GM12878 (cell line): Measurements from ENCODE around the gene ATP6V1G3. TPM values are rescaled to one million over a fixed set of nuclear protein-coding genes. Genes with fewer than 3 reads are reported as not detected.
"Not testable (repeated sequence)": the region's sequence is repeated elsewhere in the genome, so short reads cannot be mapped to it uniquely, and the experiment has no call there.

Experiments used
- ATAC-seq: fragments of 200-7000 bp; cut with Tn5 transposase; 3 replicates; pipeline ENCODE4 v1.9.1; 2020; ENCODE audit warnings: mild to moderate bottlenecking, moderate library complexity
- BruUV-seq: library from RNA; stranded (reverse); fragments of 400-500 nt; replicated peaks from 2 replicates; lab custom pipeline; 2021; lab: Mats Ljungman, UMichigan
- CTCF ChIA-PET: fragments of 300-600 bp; sonication (Branson Sonifier 250); formaldehyde crosslinking; extraction: SDS; loops from one replicate; lab custom pipeline; 2021; ENCODE audit warnings: inconsistent platforms; lab: Yijun Ruan, JAX
- POLR2A ChIA-PET: fragments of 350-600 bp; formaldehyde crosslinking; extraction: SDS; loops from one replicate; lab custom pipeline; 2021; ENCODE audit warnings: inconsistent platforms; lab: Charles Lee
- RAD21 ChIA-PET: fragments of 300-600 bp; sonication (Branson Sonifier 250); formaldehyde crosslinking; loops from one replicate; lab custom pipeline; 2023; ENCODE audit warnings: antibody characterized with exemption; ENCODE audit not compliant: unreplicated experiment; lab: Charles Lee
- SMC1A ChIA-PET: fragments of 300-600 bp; sonication (Branson Sonifier 250); formaldehyde crosslinking; loops from one replicate; lab custom pipeline; 2023; ENCODE audit not compliant: unreplicated experiment, uncharacterized antibody; lab: Charles Lee
- DNase-seq: peaks from one replicate; pipeline ENCODE4 v3.0.0-alpha.2; 2011; ENCODE audit warnings: low read depth, low spot score
- FAIRE-seq: peaks from 3 replicates; lab custom pipeline; 2011; peaks lifted over from hg19 to GRCh38; lab: Jason Lieb, UNC
- H2AFZ ChIP-seq: 2 replicates; pipeline ENCODE4 v1.6.0; 2011; ENCODE audit warnings: low read depth, low read length, control low read depth; ENCODE audit not compliant: control insufficient read depth
- H3K27ac ChIP-seq: 2 replicates; pipeline ENCODE4 v1.5.1; 2011; ENCODE audit warnings: control low read depth; ENCODE audit not compliant: control insufficient read depth, insufficient read depth
- H3K27me3 ChIP-seq, 2 experiments: replicated peaks in 1 of 2; 2 replicates each; pipeline versions ENCODE4 v1.6.0 to v1.6.1; 2011; ENCODE audit warnings: low read length in 1 of 2; ENCODE audit not compliant: control insufficient read depth in 2 of 2, insufficient read depth in 2 of 2
- H3K36me3 ChIP-seq, 2 experiments: 2 replicates each; pipeline ENCODE4 v1.5.1; 2011; ENCODE audit warnings: low read length in 1 of 2; ENCODE audit not compliant: control insufficient read depth in 2 of 2, insufficient read depth in 2 of 2
- H3K4me1 ChIP-seq: 2 replicates; pipeline ENCODE4 v1.6.1; 2011; ENCODE audit warnings: mild to moderate bottlenecking, low read length, moderate library complexity, mixed read lengths; ENCODE audit not compliant: control insufficient read depth, insufficient read depth
- H3K4me2 ChIP-seq: 2 replicates; pipeline ENCODE4 v1.6.0; 2011; ENCODE audit warnings: control low read depth; ENCODE audit not compliant: control insufficient read depth, insufficient read depth
- H3K4me3 ChIP-seq: fragments of 200-600 bp; sonication (generic); 2 replicates; pipeline ENCODE4 v1.5.1; 2016
- H3K79me2 ChIP-seq: 2 replicates; pipeline ENCODE4 v1.6.0; 2011; ENCODE audit warnings: low read length; ENCODE audit not compliant: control insufficient read depth, insufficient read depth
- H3K9ac ChIP-seq: 2 replicates; pipeline ENCODE4 v1.8.0; 2011; ENCODE audit warnings: low read length, control low read depth, mixed read lengths; ENCODE audit not compliant: control insufficient read depth, insufficient read depth
- H3K9me3 ChIP-seq: replicated peaks from 3 replicates; pipeline ENCODE4 v1.5.1; 2011; ENCODE audit warnings: mild to moderate bottlenecking, low read length; ENCODE audit not compliant: control insufficient read depth, insufficient read depth
- H4K20me1 ChIP-seq: 2 replicates; pipeline ENCODE4 v1.6.0; 2011; ENCODE audit not compliant: control insufficient read depth, insufficient read depth
- SP1 ChIP-seq: IDR thresholded peaks from one replicate; pipeline ENCODE4 v1.6.1; 2011; ENCODE audit warnings: low read depth, low read length
- SUZ12 ChIP-seq: fragments of 200-600 bp; sonication (generic); IDR thresholded peaks from one replicate; pipeline ENCODE4 v1.6.1; 2018; ENCODE audit warnings: antibody characterized with exemption, mild to moderate bottlenecking; ENCODE audit not compliant: unreplicated experiment
- ZBED1 ChIP-seq: IDR thresholded peaks from 2 replicates; pipeline ENCODE4 v1.6.1; 2016; ENCODE audit warnings: borderline replicate concordance
- WGBS: methylation state at CpG from one replicate; pipeline ENCODE4 v1.1.6; 2016; ENCODE audit warnings: low lambda C conversion rate; ENCODE audit not compliant: insufficient replicate concordance, insufficient coverage; ENCODE audit errors: missing lambda C conversion rate; 5-methylcytosine and 5-hydroxymethylcytosine counted together
- in situ Hi-C: fragments of 300-500 bp; cut with MboI; formaldehyde crosslinking; loops from 9 replicates; pipeline ENCODE4 v1.14.3; 2018; ENCODE audit warnings: mixed read lengths
- intact Hi-C: fragments of 100-400 bp; cut with micrococcal nuclease; formaldehyde crosslinking; loops from one replicate; pipeline ENCODE4 v1.14.2; 2022; ENCODE audit not compliant: unreplicated experiment
- polyA plus RNA-seq, 11 experiments: library from polyadenylated mRNA; depleted of rRNA in 4 of 11; unstranded in 6 of 11; stranded (reverse) in 5 of 11; fragments of >200 nt; fragmentation: Nextera tagmentation in 4 of 11; fragmentation: Illumina TruSeq in 1 of 11; extraction: Ambion mirVana in 4 of 11; extraction: Trizol in 1 of 11; gene quantifications; 1 replicate in 1 of 11; 2 replicates in 10 of 11; pipeline versions ENCODE4 v1.2.1 to v1.2.3, GENCODE V29; 2011 to 2016; ENCODE audit warnings: inconsistent platforms in 2 of 11, missing spikeins in 2 of 11, low read depth in 1 of 11
- total RNA-seq, 4 experiments: library from RNA; depleted of rRNA in 3 of 4; stranded (reverse); fragments of >200 nt in 3 of 4; fragmentation: Illumina TruSeq in 1 of 4; extraction: Trizol in 1 of 4; gene quantifications; 2 replicates each; pipeline versions ENCODE4 v1.2.1 to v1.2.3, GENCODE V29; 2013 to 2021
- TF ChIP-seq, protein P1 (sequence below): fragments of 450-650 bp; formaldehyde crosslinking; IDR thresholded peaks from 2 replicates; pipeline ENCODE4 v1.4.0; 2022; ENCODE audit warnings: mild to moderate bottlenecking, moderate library complexity
- TF ChIP-seq, protein P2 (sequence below): fragments of 450-650 bp; conservative IDR thresholded peaks from 2 replicates; pipeline ENCODE4 v1.6.1; 2017; ENCODE audit warnings: mild to moderate bottlenecking, moderate library complexity
- TF ChIP-seq, protein P3 (sequence below): fragments of 450-650 bp; IDR thresholded peaks from 2 replicates; pipeline ENCODE4 v1.6.1; 2017; ENCODE audit warnings: low read depth, mild to moderate bottlenecking, moderate library complexity

Gene ATP6V1G3
- total and polyA plus RNA-seq, 10 of the 15 experiments (the other 5 are each of a cell fraction or from before 2014, with no cell fraction given), result 0.22 TPM; not detected in 9

DNA sequence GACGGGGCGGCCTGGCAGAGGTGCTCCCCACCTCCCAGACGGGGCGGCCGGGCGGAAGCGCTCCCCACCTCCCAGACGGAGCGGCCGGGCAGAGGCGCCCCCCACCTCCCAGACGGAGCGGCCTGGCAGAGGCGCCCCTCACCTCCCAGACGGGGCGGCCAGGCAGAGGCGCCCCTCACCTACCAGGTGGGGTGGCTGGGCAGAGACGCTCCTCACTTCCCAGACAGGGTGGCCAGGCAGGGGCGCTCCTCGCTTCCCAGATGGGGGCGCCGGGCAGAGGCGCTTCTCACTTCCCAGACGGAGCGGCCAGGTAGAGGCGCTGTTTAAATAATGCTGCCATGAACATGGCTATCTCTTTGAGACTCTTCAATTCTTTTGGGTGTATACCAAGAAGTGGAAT, 43.7 kb upstream of the ATP6V1G3 start (continued):
- TF ChIP-seq, protein P1, sequence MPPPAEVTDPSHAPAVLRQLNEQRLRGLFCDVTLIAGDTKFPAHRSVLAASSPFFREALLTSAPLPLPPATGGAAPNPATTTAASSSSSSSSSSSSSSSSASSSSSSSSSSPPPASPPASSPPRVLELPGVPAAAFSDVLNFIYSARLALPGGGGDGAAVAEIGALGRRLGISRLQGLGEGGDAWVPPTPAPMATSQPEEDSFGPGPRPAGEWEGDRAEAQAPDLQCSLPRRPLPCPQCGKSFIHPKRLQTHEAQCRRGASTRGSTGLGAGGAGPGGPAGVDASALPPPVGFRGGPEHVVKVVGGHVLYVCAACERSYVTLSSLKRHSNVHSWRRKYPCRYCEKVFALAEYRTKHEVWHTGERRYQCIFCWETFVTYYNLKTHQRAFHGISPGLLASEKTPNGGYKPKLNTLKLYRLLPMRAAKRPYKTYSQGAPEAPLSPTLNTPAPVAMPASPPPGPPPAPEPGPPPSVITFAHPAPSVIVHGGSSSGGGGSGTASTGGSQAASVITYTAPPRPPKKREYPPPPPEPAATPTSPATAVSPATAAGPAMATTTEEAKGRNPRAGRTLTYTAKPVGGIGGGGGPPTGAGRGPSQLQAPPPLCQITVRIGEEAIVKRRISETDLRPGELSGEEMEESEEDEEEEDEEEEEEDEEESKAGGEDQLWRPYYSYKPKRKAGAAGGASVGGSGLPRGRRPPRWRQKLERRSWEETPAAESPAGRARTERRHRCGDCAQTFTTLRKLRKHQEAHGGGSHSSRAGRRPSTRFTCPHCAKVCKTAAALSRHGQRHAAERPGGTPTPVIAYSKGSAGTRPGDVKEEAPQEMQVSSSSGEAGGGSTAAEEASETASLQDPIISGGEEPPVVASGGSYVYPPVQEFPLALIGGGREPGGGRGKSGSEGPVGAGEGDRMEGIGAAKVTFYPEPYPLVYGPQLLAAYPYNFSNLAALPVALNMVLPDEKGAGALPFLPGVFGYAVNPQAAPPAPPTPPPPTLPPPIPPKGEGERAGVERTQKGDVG (CRISPR knock-in tag), result no peak
- TF ChIP-seq SUZ12 (no peak), SP1 (no peak), ZBED1 (no peak)
- TF ChIP-seq, protein P2, sequence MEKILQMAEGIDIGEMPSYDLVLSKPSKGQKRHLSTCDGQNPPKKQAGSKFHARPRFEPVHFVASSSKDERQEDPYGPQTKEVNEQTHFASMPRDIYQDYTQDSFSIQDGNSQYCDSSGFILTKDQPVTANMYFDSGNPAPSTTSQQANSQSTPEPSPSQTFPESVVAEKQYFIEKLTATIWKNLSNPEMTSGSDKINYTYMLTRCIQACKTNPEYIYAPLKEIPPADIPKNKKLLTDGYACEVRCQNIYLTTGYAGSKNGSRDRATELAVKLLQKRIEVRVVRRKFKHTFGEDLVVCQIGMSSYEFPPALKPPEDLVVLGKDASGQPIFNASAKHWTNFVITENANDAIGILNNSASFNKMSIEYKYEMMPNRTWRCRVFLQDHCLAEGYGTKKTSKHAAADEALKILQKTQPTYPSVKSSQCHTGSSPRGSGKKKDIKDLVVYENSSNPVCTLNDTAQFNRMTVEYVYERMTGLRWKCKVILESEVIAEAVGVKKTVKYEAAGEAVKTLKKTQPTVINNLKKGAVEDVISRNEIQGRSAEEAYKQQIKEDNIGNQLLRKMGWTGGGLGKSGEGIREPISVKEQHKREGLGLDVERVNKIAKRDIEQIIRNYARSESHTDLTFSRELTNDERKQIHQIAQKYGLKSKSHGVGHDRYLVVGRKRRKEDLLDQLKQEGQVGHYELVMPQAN, result no peak
- TF ChIP-seq, protein P3, sequence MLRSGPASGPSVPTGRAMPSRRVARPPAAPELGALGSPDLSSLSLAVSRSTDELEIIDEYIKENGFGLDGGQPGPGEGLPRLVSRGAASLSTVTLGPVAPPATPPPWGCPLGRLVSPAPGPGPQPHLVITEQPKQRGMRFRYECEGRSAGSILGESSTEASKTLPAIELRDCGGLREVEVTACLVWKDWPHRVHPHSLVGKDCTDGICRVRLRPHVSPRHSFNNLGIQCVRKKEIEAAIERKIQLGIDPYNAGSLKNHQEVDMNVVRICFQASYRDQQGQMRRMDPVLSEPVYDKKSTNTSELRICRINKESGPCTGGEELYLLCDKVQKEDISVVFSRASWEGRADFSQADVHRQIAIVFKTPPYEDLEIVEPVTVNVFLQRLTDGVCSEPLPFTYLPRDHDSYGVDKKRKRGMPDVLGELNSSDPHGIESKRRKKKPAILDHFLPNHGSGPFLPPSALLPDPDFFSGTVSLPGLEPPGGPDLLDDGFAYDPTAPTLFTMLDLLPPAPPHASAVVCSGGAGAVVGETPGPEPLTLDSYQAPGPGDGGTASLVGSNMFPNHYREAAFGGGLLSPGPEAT, result no peak

DNA sequence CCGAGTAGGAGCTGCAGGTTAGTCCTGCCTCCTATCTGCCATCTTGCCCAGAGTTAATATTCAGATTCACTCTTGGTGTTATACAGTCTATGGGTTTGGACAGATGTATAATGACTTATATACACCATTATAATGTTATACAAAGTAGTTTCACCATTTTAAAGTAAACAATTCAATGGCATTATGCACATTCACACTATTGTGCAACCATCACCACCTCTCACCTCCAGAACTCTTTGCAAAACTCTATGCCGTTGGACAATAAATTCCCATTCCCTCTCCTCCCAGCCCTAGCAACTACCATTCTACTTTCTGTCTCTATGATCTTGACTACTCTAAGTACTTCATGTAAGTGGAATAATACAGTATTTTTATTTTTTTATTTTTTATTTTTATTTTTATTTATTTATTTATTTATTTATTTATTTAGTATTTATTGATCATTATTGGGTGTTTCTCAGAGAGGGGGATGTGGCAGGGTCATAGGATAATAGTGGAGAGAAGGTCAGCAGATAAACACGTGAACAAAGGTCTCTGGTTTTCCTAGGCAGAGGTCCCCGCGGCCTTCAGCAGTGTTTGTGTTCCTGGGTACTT, 42.8 kb upstream of the ATP6V1G3 start:
- H4K20me1 ChIP-seq, H3K4me2 ChIP-seq, H3K9ac ChIP-seq, RAD21 ChIA-PET, H3K9me3 ChIP-seq, intact Hi-C loops, in situ Hi-C loops, H3K4me1 ChIP-seq, FAIRE-seq, H3K27ac ChIP-seq, H3K79me2 ChIP-seq, SMC1A ChIA-PET, H2AFZ ChIP-seq, H3K4me3 ChIP-seq, POLR2A ChIA-PET, ATAC-seq, CTCF ChIA-PET, H3K27me3 ChIP-seq, BruUV-seq, DNase-seq, H3K36me3 ChIP-seq: not testable (repeated sequence)
- 99% methylated on average over 5 of the region's 5 CpGs for WGBS
